GM12801 (cell line): ENCODE data around the gene KRTAP10-1.

Experiments
- TF ChIP-seq, protein P1 (sequence below): IDR thresholded peaks from one replicate; pipeline ENCODE4 v1.5.1; 2011; ENCODE audit warnings: control low read depth; ENCODE audit not compliant: insufficient read length; ENCODE audit errors: extremely low read depth

The KRTAP10-1 gene

GRCh38 chr21:44490405-44490804 lies 49.6 kb downstream of the KRTAP10-1 start:
- TF ChIP-seq, protein P1, sequence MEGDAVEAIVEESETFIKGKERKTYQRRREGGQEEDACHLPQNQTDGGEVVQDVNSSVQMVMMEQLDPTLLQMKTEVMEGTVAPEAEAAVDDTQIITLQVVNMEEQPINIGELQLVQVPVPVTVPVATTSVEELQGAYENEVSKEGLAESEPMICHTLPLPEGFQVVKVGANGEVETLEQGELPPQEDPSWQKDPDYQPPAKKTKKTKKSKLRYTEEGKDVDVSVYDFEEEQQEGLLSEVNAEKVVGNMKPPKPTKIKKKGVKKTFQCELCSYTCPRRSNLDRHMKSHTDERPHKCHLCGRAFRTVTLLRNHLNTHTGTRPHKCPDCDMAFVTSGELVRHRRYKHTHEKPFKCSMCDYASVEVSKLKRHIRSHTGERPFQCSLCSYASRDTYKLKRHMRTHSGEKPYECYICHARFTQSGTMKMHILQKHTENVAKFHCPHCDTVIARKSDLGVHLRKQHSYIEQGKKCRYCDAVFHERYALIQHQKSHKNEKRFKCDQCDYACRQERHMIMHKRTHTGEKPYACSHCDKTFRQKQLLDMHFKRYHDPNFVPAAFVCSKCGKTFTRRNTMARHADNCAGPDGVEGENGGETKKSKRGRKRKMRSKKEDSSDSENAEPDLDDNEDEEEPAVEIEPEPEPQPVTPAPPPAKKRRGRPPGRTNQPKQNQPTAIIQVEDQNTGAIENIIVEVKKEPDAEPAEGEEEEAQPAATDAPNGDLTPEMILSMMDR: no peak

- TF ChIP-seq, protein P1: no peak
These were observed 50.0 kb downstream of the KRTAP10-1 start for GRCh38 chr21:44489962-44490361.
